Activated CD4-positive, alpha-beta T cell treated with anti-CD3 and anti-CD28 coated beads, Interleukin-2, amount 10 ng/mL, durations not matched to agents 24 days and 14 days (primary cell): ENCODE measurements around the gene CEP295NL. TPM values are rescaled to one million over a fixed set of nuclear protein-coding genes. Genes with fewer than 3 reads are reported as not detected.
"Not testable (repeated sequence)": the region's sequence is repeated elsewhere in the genome, so short reads cannot be mapped to it uniquely, and the experiment has no call there.

ENCODE experiments used
- DNase-seq: peaks from one replicate; pipeline ENCODE4 v3.0.0; 2022
- H3K27ac Mint-ChIP-seq: one replicate; pipeline ENCODE4 v1.8.0; 2022; ENCODE audit warnings: mild to moderate bottlenecking, mixed read lengths
- H3K27me3 Mint-ChIP-seq: one replicate; pipeline ENCODE4 v1.8.0; 2022; ENCODE audit warnings: mixed read lengths
- H3K36me3 Mint-ChIP-seq: one replicate; pipeline ENCODE4 v1.8.0; 2022; ENCODE audit warnings: low read depth, mild to moderate bottlenecking, mixed read lengths
- H3K4me1 Mint-ChIP-seq: one replicate; pipeline ENCODE4 v1.8.0; 2021; ENCODE audit warnings: mixed read lengths
- H3K4me3 Mint-ChIP-seq: one replicate; pipeline ENCODE4 v1.8.0; 2022; ENCODE audit warnings: mild to moderate bottlenecking, moderate library complexity, mixed read lengths
- H3K9me3 Mint-ChIP-seq: one replicate; pipeline ENCODE4 v1.8.0; 2021; ENCODE audit warnings: mixed read lengths
- intact Hi-C: fragments of 100-400 bp; cut with micrococcal nuclease; formaldehyde crosslinking; loops from one replicate; pipeline ENCODE4 v1.15.1; 2023
- total RNA-seq: library from RNA; stranded (reverse); gene quantifications from 2 replicates; pipeline ENCODE4 v1.2.3, GENCODE V29; 2022

CEP295NL gene
- total RNA-seq, 1 donor from 2014 or later = 0.56 TPM

DNA sequence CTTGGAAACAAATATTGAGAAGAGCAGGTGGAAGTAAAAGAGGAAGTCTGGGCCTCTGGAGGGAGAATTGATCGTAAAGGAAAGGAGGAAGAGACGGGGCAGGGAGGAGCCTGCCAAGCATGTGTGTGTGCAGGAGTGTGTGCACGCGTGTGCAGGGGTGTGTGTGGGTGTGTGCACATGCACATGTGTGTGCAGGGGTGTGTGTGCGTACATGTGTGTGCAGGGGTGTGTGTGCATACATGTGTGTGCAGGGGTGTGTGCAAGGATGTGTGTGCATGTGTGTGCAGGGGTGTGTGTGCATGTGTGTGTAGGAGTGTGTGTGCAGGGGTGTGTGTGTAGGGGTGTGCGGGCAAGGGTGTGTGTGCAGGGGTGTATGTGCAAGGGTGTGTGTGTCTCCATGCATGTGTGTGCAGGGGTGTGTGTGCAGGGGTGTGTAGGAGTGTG lies 10.0 kb downstream of the CEP295NL start:
- no peak overlapping the region for H3K4me3 Mint-ChIP-seq
- intact Hi-C loops = no loop called here
- no peak for DNase-seq
- H3K27ac Mint-ChIP-seq = no peak overlapping the region
- no peaks in the 10 kb centered on the region for H3K9me3 Mint-ChIP-seq
- peaks cover 4% of the 10 kb centered on the region for H3K27me3 Mint-ChIP-seq
- no peaks in the 10 kb centered on the region for H3K36me3 Mint-ChIP-seq
- H3K4me1 Mint-ChIP-seq = peaks cover 28% of the 10 kb centered on the region

DNA sequence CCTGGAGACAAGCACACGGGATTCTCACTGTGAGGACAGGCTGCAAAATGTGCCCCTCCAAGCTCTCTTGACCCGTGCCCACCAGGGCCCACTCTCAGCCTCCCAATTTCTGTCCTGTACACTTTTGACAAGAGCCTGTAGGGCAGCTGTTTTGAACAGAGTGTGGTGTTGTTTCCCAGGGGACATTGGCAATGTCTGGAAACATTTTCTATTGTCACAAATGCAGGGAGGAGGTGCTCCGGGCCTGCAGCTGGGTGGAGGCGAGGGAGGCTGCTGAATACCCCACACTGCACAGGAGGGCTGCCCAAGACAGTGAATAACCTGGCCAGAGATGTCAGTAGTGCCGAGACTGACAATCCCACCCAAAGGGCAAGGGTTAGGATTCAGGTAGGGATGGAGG lies 10.5 kb downstream of the CEP295NL start:
- no peaks in the 10 kb centered on the region for H3K36me3 Mint-ChIP-seq
- intact Hi-C loops = no loop called here
- H3K27me3 Mint-ChIP-seq = peaks cover 6% of the 10 kb centered on the region
- no peaks in the 10 kb centered on the region for H3K9me3 Mint-ChIP-seq
- no peak overlapping the region for H3K4me3 Mint-ChIP-seq
- DNase-seq = no peak
- no peak overlapping the region for H3K27ac Mint-ChIP-seq
- H3K4me1 Mint-ChIP-seq = peaks cover 28% of the 10 kb centered on the region

DNA sequence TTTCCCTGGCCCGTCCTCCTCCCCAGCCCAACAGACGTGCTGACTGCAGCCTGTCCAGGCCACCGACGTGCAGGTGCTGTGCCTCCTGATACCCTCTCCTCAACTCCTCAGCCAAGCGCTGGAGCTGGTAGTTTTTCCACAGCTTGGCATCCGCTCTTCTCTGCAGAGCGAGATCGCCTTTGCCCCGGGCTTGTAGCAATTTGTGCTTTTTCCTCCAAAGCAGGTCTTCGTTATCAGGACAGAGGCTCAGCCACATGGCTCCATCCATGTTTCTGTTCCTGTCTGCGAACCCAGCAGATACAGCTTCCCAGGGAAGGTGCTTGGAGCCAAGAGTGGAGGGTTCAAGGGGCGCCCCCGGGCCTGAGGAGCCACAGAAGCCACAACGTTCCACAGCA lies 10.9 kb downstream of the CEP295NL start:
- Mint-ChIP-seq H3K4me1 (peaks cover 28% of the 10 kb centered on the region), H3K4me3 (peak overlapping the region; percentile 18), H3K27me3 (peaks cover 6% of the 10 kb centered on the region), H3K36me3 (no peaks in the 10 kb centered on the region), H3K27ac (no peak overlapping the region), H3K9me3 (no peaks in the 10 kb centered on the region)
- no peak for DNase-seq
- intact Hi-C loops = no loop called here

DNA sequence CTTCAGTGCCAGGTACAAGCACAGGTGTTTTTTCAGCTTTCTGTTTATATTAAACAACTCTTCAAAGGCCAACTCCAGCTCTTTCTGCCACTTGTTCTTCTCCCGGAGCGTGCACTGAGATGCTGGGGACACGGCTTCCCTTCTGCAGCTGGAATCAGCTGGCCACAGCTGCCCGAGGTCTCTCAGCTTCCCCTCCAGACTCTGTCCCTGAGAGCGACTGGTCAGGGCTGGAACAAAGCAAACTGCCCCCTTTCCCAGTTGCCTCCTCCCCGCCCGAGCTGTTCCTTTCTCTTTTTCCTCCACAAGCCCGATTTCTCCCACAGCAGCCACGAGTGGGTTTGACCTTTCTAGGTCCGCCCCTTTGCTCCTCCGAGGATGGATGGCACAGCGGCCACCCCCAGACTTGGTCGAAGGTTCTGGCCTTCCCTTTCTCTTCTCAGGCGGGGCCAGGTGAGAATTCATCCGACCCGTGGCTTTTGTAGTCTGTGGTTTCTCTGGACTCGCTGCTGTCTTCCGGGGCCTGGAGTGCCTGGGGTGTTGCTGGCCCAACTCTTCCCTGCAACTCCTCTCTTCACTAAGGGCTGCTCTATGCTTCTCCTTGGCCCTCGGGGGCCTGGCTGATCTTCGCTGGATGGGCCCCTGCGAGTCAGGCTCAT lies 11.5 kb downstream of the CEP295NL start:
- peak overlapping the region; percentile 18 for H3K4me3 Mint-ChIP-seq
- no peaks in the 10 kb centered on the region for H3K36me3 Mint-ChIP-seq
- H3K9me3 Mint-ChIP-seq = no peaks in the 10 kb centered on the region
- H3K27ac Mint-ChIP-seq = no peak overlapping the region
- H3K27me3 Mint-ChIP-seq = peaks cover 6% of the 10 kb centered on the region
- no peak for DNase-seq
- peaks cover 28% of the 10 kb centered on the region for H3K4me1 Mint-ChIP-seq
- intact Hi-C loops = no loop called here

DNA sequence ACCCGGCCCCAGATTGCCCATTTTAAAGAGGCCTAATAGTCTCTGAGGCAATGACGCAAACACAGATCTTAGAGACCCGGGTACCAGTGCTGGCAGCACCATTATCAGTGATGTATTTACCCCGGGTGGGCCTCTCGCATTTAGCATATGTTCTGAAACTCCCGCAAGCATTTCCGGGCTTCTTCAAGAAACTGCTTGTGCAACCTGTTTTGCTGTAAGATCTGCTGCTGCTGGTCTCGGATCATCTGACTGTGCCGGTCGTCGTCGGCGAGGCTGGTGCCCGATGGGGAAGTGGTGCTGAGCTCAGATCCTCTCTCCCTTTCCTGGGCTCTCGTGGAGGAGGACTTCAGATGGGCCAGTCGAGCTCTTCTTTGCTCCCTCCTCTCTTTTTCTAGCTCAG lies 12.5 kb downstream of the CEP295NL start:
- peaks cover 28% of the 10 kb centered on the region for H3K4me1 Mint-ChIP-seq
- intact Hi-C loops = no loop called here
- H3K36me3 Mint-ChIP-seq = no peaks in the 10 kb centered on the region
- H3K27ac Mint-ChIP-seq = peak overlapping the region; percentile 71
- DNase-seq = peak; percentile 87
- H3K27me3 Mint-ChIP-seq = peaks cover 6% of the 10 kb centered on the region
- H3K4me3 Mint-ChIP-seq = peak overlapping the region; percentile 16
- no peaks in the 10 kb centered on the region for H3K9me3 Mint-ChIP-seq

DNA sequence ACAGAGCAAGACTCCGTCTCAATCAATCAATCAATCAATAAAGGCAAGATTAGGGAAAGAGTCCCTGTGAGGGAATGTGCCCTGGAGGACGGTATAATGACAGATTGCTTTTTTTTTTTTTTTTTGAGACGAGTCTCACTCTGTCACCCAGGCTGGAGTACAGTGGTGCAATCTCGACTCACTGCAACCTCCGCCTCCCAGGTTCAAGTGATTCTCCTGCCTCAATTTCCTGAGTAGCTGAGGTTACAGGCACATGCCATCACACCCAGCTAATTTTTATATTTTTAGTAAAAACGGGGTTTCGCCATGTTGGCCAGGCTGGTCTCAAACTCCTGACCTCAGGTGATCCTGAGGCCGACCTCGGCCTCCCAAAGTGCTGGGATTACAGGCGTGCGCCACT lies 12.9 kb downstream of the CEP295NL start:
- Mint-ChIP-seq H3K4me1 (peaks cover 28% of the 10 kb centered on the region), H3K27ac (peak overlapping the region; percentile 65), H3K4me3 (peak overlapping the region; percentile 16)
- intact Hi-C loops, DNase-seq, H3K9me3 Mint-ChIP-seq, H3K27me3 Mint-ChIP-seq, H3K36me3 Mint-ChIP-seq: not testable (repeated sequence)

DNA sequence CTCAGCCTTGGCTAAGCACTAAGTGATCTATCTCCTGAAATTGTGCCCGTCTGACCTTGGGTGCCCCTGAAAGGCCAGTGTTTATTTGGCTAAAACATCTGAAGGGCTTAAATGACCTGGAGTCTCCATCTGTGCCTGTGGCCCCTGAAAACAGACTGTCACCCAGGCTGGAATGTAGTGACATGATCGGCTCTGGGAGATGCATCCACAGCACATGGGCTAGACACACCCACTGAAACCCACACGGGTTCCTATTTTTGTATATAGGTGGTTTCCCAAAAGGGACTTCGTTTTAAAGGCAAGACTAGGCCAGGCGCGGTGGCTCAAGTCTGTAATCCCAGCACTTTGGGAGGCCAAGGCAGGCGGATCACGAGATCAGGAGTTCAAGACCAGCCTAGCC lies 13.5 kb downstream of the CEP295NL start:
- no peaks in the 10 kb centered on the region for H3K9me3 Mint-ChIP-seq
- peak overlapping the region; percentile 10 for H3K4me3 Mint-ChIP-seq
- DNase-seq = peak; percentile 75
- no peaks in the 10 kb centered on the region for H3K36me3 Mint-ChIP-seq
- intact Hi-C loops = no loop called here
- H3K4me1 Mint-ChIP-seq = peaks cover 28% of the 10 kb centered on the region
- peaks cover 6% of the 10 kb centered on the region for H3K27me3 Mint-ChIP-seq
- peak overlapping the region; percentile 65 for H3K27ac Mint-ChIP-seq

DNA sequence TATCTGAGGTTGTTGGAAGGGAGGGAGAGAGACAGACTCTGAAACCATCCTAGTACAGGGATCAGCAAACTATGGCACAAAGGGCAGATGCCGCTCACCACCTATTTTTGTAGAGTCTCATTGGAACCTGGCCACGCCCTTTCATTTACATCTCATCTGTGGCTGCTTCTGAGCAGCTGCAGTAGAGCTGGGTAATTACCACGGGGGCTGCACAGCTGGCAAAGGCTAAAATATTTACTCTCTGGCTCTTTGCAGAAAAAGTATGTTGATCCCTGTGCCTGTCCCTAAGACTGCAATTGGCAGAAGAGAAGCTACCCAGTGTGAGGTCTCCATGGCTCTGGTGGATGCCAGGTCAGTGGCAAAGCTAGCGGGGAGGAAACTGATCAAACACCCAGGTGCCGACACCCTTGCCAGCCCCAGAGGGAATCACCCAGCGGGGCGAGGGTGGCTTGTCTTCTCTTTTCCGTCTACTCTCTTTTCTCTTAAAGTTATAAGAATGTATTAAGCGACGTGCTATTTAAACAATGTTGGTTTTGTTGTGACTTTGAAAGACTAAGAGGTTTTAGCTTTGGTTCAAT lies 14.0 kb downstream of the CEP295NL start:
- Mint-ChIP-seq H3K27ac (no peak overlapping the region), H3K4me3 (peak overlapping the region; percentile 9), H3K36me3 (no peaks in the 10 kb centered on the region), H3K9me3 (no peaks in the 10 kb centered on the region), H3K27me3 (peaks cover 6% of the 10 kb centered on the region), H3K4me1 (peaks cover 28% of the 10 kb centered on the region)
- intact Hi-C loops = no loop called here
- DNase-seq = no peak

DNA sequence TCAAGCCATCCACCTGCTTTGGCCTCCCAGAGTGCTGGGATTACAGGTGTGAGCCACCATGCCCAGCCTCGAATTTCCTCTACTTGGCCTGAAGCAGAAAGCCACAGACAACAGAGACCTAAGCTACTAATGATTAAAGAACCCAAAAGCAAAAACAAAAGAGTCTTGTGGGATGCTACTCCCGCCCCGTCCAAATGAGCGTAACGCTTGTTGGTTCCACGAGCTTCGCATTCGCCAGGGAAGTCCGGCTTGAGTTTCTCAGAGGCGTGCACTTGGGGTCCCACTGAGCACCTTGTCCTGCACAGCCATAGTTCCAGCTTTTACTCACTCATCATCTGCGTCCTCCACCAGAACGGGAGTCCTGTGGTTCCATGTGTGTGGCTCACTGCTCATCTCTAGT lies 16.0 kb downstream of the CEP295NL start:
- intact Hi-C loops = no loop called here
- Mint-ChIP-seq H3K4me3 (no peak overlapping the region), H3K36me3 (no peaks in the 10 kb centered on the region), H3K27ac (no peak overlapping the region), H3K9me3 (no peaks in the 10 kb centered on the region), H3K27me3 (peaks cover 8% of the 10 kb centered on the region), H3K4me1 (peaks cover 27% of the 10 kb centered on the region)
- DNase-seq = no peak

DNA sequence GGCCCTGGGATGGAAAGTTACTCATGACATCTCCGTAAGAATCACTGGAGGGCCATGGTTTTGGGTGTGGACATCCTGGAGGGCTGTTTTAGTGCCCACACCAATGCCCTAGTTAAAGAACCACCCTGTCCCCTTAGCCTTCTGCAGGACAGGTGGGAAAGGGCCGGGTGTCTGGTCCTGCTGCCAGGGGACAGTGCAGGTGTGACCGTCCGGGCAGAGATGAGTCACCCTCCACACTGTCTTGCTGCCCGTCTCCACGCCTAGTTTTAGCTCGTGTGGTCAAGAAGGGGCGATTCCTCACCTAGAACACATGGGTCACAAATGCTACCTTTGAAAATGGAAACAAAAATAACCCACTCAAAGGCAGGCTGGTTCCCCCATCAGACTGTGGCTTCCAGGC lies 17.0 kb downstream of the CEP295NL start:
- no peak for DNase-seq
- Mint-ChIP-seq H3K4me1 (peaks cover 20% of the 10 kb centered on the region), H3K9me3 (no peaks in the 10 kb centered on the region), H3K36me3 (no peaks in the 10 kb centered on the region), H3K4me3 (no peak overlapping the region), H3K27me3 (peaks cover 8% of the 10 kb centered on the region), H3K27ac (no peak overlapping the region)
- intact Hi-C loops = no loop called here

DNA sequence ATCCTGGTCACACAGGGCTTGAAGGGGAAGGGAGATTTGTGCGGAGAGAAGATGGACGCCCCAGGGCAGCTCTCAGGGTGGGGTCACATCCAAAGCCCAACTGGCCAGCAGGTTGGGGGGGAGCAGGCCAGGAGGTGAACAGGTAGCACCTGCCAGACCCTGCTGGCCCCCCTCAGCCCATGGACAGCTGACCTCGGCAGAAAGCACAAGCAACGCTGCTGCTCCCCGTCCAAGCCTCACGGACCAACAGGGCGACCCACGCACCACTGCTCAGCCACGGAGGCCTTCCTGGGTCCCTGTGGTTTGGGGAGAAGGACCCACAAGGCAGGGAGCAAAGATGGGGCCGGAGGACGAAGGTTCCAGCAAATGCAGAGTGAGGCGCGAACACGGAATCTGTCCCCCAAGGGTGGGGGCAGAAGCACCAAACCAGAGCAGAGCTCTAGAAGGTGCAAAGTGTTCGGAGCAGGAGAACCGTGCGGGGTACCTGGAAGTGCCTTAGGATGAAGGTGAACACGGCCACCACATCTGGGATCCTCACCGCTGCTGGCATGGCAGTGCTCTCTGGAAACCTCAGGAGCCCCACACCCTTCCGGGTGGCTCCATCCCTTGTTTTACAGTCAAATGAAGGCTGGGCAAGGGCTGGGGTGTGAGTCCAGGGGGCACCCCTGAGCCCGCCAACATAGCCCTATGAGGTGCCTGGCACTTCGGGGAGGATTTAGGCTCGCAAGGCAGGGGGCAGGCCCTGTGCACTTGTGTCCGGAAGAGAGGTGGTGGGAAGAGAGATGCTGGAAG lies 17.9 kb downstream of the CEP295NL start:
- Mint-ChIP-seq H3K27me3 (peaks cover 10% of the 10 kb centered on the region), H3K4me3 (no peak overlapping the region), H3K36me3 (no peaks in the 10 kb centered on the region), H3K4me1 (peaks cover 20% of the 10 kb centered on the region), H3K27ac (no peak overlapping the region), H3K9me3 (no peaks in the 10 kb centered on the region)
- intact Hi-C loops = no loop called here
- no peak for DNase-seq

DNA sequence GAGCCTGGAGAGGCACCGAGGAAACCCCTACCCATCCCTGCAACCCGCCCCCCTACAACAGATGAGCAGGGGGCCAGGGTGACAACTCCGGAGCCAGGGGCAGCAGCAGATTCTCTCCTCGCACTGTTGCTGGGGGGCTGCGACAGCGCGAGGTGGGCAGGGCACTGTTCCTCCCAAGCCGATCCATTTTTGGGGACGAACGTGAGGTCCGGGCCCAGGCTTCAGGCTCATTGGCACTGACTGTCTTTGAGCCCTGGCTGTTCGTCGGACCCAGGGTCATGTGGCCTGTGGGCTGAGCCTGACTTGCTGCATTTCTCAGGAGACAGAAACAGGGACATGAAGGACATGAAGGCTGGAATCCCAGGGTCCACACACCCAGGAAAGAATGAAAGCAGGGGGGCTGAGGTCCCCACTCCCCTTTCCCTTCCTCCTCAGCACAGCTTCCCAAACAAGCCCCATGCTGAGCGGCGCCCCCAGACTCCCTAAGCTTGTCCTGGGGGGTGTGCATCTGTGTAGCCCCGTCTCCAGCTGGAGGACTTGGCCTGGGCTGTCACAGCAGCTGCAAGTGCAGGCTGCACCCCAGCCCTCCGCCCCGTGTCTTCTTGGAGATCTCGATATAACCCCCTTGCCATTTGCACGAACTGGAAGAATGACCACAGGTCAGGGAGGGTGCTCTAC lies 18.7 kb downstream of the CEP295NL start:
- DNase-seq = no peak
- Mint-ChIP-seq H3K4me3 (no peak overlapping the region), H3K4me1 (peaks cover 18% of the 10 kb centered on the region), H3K27ac (no peak overlapping the region), H3K9me3 (no peaks in the 10 kb centered on the region), H3K27me3 (peaks cover 10% of the 10 kb centered on the region), H3K36me3 (no peaks in the 10 kb centered on the region)
- intact Hi-C loops = no loop called here

DNA sequence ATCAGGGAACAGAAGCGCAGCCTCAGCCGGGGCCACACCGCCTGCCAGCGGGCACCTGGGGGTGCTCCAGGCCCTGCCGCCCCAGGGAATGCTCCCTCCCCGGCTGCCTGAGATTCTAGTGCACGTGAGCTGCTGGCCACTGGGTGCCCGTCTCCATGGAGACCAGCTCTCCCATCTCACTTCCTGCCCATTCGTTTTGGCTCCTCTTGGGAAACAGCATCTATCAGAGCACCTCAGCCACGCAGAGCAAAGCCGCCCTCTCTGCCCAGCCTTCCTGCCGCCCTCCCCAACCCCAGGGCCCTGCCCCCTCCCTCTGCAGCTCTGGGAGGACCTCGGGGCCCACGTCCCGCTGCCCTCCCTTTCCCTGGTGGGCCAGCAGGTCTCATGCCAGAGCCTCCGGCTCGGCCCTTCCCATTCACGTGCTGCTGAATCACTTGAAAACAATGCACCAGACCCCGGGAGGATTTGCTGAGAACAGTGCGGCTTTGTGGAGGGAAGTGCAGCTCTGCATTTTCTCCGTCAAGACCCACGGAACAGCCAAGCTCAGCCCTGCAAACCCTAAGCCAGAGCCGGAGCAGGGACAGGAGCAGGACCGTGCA lies 19.4 kb downstream of the CEP295NL start:
- H3K36me3 Mint-ChIP-seq = no peaks in the 10 kb centered on the region
- H3K4me3 Mint-ChIP-seq = no peak overlapping the region
- intact Hi-C loops = no loop called here
- H3K27me3 Mint-ChIP-seq = peaks cover 8% of the 10 kb centered on the region
- H3K27ac Mint-ChIP-seq = no peak overlapping the region
- peaks cover 19% of the 10 kb centered on the region for H3K4me1 Mint-ChIP-seq
- no peaks in the 10 kb centered on the region for H3K9me3 Mint-ChIP-seq
- no peak for DNase-seq
